ENCODE data around the gene FBN3. TPM values are rescaled to one million over a fixed set of nuclear protein-coding genes. Genes with fewer than 3 reads are reported as not detected.

The FBN3 gene
- total and polyA plus RNA-seq, 3 experiments from 2014 or later: not detected

DNA sequence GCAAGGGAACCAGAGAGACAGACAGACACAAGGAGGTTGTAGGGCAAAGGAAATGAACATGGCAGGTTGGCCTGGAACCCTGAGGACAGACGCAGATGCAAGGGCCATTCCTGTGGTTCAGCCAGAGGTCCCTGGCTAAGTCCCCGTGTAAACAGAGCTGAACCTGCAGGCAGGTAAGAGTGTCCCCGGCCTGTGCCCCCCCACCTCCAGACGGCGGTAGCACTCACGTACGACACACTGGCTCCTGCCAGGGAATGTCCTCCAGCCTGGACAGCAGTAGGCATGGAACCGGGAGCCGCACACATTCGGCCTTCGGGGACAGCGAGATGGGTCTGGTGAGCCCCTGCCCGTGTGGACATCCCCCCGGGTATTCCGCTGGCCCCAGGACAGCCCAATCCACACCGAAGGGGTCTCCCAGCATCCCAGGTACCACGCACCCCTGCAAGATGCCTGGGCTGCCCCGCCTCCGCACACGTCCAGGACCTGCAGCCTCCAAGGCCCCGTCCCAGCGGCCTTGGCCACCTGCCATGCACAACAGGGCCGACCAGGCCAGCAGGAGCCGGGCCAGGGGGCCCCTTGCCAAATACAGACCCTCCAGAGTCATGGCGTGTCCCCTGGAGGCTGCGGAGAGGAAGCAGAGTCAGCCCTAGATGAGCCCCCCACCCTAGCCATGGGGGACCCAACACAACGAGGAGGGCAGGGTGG, 2.4 kb downstream of the FBN3 start:
- Histone ChIP-seq H3K4me3 (ENCODE audit: low read length) (no peak overlapping the region), H3K27ac (ENCODE audit: low read depth, low read length) (no peak overlapping the region), H3K4me1 (ENCODE audit: insufficient read depth, low read length) (no peaks in the 10 kb centered on the region), H3K27me3 (ENCODE audit: insufficient read depth, low read length, poor library complexity, severe bottlenecking) (peaks cover 17% of the 10 kb centered on the region), H3K36me3 (ENCODE audit: insufficient read depth, low read length) (no peaks in the 10 kb centered on the region), H3K9me3 (ENCODE audit: low read length) (no peaks in the 10 kb centered on the region)
- H3K4me1 Mint-ChIP-seq: peaks cover 5 to 16% (median 5%) of the 10 kb centered on the region in 3 donors
- no peaks in the 10 kb centered on the region for H3K36me3 Mint-ChIP-seq
- no peak overlapping the region for H3K4me3 Mint-ChIP-seq
- ChIA-PET POLR2A (no interaction called here), CTCF (no interaction called here)
- no peak overlapping the region for H3K27ac Mint-ChIP-seq
- H3K27me3 Mint-ChIP-seq: peaks cover 35 to 57% of the 10 kb centered on the region in 2 donors
- peaks cover 0 to 2% (median 0%) of the 10 kb centered on the region in 5 donors for H3K9me3 Mint-ChIP-seq
- no peak for DNase-seq

DNA sequence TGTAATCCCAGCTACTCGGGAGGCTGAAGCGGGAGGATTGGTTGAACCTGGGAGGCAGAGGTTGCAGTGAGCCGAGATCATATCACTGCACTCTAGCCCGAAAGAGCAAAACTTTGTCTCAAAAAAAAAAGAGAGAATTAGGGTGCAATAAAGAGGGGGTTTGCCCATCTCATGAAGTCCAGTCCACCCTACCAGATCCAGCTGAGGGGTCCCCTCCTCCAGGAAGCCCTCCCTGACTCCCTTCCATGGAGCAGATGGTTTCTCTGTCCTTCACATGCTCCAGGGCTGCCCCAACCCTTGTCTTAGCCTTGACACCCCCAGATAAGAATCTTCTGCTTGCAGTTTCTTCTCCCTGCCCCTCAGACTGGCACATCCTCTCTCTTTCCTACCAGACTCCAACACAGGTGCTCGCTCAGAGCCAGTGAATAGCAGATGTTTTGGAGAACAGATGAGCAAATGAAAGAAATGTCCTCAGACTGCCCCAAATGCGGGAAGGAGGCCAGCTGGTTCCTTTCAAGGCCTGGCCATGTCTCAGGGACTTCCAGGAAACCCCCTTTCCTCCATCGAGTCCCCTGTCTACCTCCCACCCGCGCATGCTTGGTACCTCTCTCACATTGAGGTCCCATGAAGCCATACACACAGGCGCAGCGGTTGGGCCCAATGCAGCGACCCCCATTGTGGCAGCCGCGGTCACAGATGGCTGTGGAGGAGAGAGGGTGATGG, 5.0 kb downstream of the FBN3 start:
- no peak overlapping the region for H3K4me3 ChIP-seq (ENCODE audit: low read length)
- Mint-ChIP-seq H3K4me3 (no peak overlapping the region), H3K36me3 (no peaks in the 10 kb centered on the region), H3K27me3 (peaks cover 24 to 34% of the 10 kb centered on the region in 2 donors), H3K27ac (no peak overlapping the region), H3K9me3 (no peaks in the 10 kb centered on the region), H3K4me1 (peaks cover 5 to 13% (median 5%) of the 10 kb centered on the region in 3 donors)
- H3K27me3 ChIP-seq (ENCODE audit: insufficient read depth, low read length, poor library complexity, severe bottlenecking): peaks cover 6% of the 10 kb centered on the region
- H3K4me1 ChIP-seq (ENCODE audit: insufficient read depth, low read length): no peaks in the 10 kb centered on the region
- DNase-seq: no peak
- ChIA-PET CTCF (no interaction called here), POLR2A (no interaction called here)
- H3K9me3 ChIP-seq (ENCODE audit: low read length): no peaks in the 10 kb centered on the region
- no peaks in the 10 kb centered on the region for H3K36me3 ChIP-seq (ENCODE audit: insufficient read depth, low read length)
- no peak overlapping the region for H3K27ac ChIP-seq (ENCODE audit: low read depth, low read length)

DNA sequence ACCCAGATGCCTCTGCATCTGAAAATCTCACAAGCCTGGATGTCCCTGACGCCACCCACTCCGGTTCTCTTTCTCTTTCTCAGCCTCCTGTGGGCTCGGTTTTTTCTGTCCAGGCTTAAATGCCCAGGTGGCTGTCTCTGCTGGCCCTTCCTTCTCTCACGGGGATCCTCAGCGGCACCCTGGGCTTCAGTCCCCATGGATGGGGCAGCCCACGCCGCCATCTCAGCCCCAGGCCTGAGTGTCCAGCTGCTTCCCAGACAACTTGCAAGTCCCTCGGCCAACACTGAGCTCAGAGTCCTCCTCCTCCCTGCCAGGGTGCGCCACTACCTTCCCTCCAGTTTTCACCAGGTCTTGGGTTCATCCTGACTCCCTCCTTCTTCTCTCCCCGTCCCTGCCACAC, 6.4 kb downstream of the FBN3 start:
- ChIA-PET CTCF (no interaction called here), POLR2A (no interaction called here)
- Mint-ChIP-seq H3K27ac (no peak overlapping the region), H3K4me3 (no peak overlapping the region), H3K27me3 (peaks cover 16 to 26% of the 10 kb centered on the region in 2 donors), H3K9me3 (no peaks in the 10 kb centered on the region), H3K36me3 (no peaks in the 10 kb centered on the region), H3K4me1 (peaks cover 0 to 4% (median under 1%) of the 10 kb centered on the region in 3 donors)
- Histone ChIP-seq H3K27ac (ENCODE audit: low read depth, low read length) (no peak overlapping the region), H3K36me3 (ENCODE audit: insufficient read depth, low read length) (no peaks in the 10 kb centered on the region), H3K4me3 (ENCODE audit: low read length) (no peak overlapping the region), H3K4me1 (ENCODE audit: insufficient read depth, low read length) (no peaks in the 10 kb centered on the region), H3K27me3 (ENCODE audit: insufficient read depth, low read length, poor library complexity, severe bottlenecking) (peaks cover 2% of the 10 kb centered on the region), H3K9me3 (ENCODE audit: low read length) (no peaks in the 10 kb centered on the region)
- no peak for DNase-seq

DNA sequence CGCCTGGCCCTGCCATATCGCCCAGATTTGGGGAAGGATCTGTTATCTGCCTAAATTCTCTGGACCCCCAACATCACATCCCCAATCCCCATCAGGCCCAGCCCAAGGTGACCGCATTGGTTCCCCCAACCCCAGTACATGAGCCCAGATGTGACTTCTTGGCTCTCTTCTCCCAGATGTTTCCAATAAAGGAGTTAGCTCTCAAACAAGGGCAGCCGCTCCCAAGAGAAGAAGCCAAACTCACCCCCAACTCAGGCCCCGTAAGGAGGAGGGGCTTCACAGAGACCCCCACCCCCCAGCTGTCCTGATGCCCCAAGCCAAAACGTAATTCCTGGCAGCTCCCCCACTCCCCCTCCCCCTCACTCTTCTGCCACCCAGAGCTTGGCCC, 6.9 kb downstream of the FBN3 start:
- Histone ChIP-seq H3K27ac (ENCODE audit: low read depth, low read length) (no peak overlapping the region), H3K4me1 (ENCODE audit: insufficient read depth, low read length) (no peaks in the 10 kb centered on the region), H3K4me3 (ENCODE audit: low read length) (no peak overlapping the region), H3K27me3 (ENCODE audit: insufficient read depth, low read length, poor library complexity, severe bottlenecking) (no peaks in the 10 kb centered on the region), H3K36me3 (ENCODE audit: insufficient read depth, low read length) (no peaks in the 10 kb centered on the region), H3K9me3 (ENCODE audit: low read length) (no peaks in the 10 kb centered on the region)
- peak overlapping the region in 1 of 8 donors; percentile 5 for H3K27ac Mint-ChIP-seq
- H3K4me1 Mint-ChIP-seq: peaks cover 0 to under 1% (median 0%) of the 10 kb centered on the region in 3 donors
- H3K27me3 Mint-ChIP-seq: peaks cover 11 to 20% of the 10 kb centered on the region in 2 donors
- H3K9me3 Mint-ChIP-seq: no peaks in the 10 kb centered on the region
- ChIA-PET CTCF (no interaction called here), POLR2A (no interaction called here)
- no peak for DNase-seq
- no peaks in the 10 kb centered on the region for H3K36me3 Mint-ChIP-seq
- no peak overlapping the region for H3K4me3 Mint-ChIP-seq

DNA sequence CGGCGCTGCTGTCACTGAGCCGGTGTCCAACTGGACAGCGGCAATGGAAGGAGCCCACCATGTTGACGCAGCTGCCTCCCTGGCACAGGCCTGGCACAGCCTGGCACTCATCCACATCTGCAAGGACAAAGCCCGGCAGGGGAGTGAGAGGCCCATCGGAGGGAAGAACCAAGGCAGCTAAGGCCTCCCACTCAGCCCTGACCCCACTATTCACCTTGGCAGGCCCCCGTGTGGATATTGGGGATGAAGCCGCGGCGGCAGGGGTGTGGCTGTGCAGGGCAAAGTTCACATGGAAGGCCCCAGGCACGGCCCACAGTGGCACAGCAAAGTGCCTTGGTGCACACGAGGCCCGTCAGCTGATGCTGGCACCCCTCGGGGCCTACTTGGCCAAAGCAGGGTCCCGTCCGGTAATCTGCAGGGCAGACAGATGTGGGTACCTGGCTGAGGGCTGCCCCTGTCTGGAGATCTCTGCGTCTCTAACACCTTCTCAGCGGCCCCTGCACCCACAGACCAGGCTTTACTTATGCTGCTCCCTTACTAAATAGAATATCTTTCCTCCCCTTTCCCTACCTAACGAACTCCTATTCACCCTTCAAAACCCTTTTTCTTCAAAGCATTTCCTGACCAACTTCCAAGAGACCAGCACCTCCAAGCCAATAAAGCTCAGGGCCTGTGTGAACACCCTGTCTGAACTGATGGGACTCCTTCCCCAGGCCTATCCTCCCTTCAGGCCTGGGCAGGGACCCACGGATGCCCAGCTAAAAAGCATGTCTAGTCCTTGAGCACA, 7.5 kb downstream of the FBN3 start:
- no peak for DNase-seq
- Mint-ChIP-seq H3K4me3 (no peak overlapping the region), H3K4me1 (no peaks in the 10 kb centered on the region), H3K27me3 (peaks cover 11 to 18% of the 10 kb centered on the region in 2 donors), H3K27ac (peak overlapping the region in 1 of 8 donors; percentile 5), H3K36me3 (no peaks in the 10 kb centered on the region), H3K9me3 (no peaks in the 10 kb centered on the region)
- Histone ChIP-seq H3K27me3 (ENCODE audit: insufficient read depth, low read length, poor library complexity, severe bottlenecking) (no peaks in the 10 kb centered on the region), H3K9me3 (ENCODE audit: low read length) (no peaks in the 10 kb centered on the region), H3K36me3 (ENCODE audit: insufficient read depth, low read length) (no peaks in the 10 kb centered on the region), H3K27ac (ENCODE audit: low read depth, low read length) (no peak overlapping the region), H3K4me3 (ENCODE audit: low read length) (no peak overlapping the region), H3K4me1 (ENCODE audit: insufficient read depth, low read length) (no peaks in the 10 kb centered on the region)
- CTCF ChIA-PET: no interaction called here
- POLR2A ChIA-PET: no interaction called here

DNA sequence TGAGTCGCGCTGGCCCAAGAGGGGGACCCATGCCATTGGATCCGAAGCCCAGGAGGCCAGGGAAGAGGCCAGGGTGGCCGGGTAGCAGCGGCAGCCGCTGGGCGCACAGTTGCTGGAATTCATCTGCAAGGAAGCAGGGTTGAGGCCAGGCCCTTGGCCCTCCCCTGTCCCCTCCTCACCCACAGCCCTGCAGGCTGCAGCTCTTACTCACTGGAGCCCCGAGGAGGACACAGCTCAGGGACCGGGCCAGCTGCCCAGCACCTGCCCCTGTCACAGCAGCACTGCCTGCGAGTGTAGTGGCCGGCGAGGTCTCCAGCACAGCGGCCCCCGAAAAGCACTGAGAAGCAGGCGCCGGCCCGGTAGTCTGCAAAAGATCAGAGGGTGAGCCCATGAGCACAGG, 11.2 kb downstream of the FBN3 start:
- Mint-ChIP-seq H3K4me1 (no peaks in the 10 kb centered on the region), H3K36me3 (no peaks in the 10 kb centered on the region), H3K9me3 (no peaks in the 10 kb centered on the region), H3K4me3 (no peak overlapping the region), H3K27me3 (peaks cover 0 to 3% of the 10 kb centered on the region in 2 donors), H3K27ac (no peak overlapping the region)
- Histone ChIP-seq H3K27me3 (ENCODE audit: insufficient read depth, low read length, poor library complexity, severe bottlenecking) (no peaks in the 10 kb centered on the region), H3K9me3 (ENCODE audit: low read length) (no peaks in the 10 kb centered on the region), H3K4me3 (ENCODE audit: low read length) (no peak overlapping the region), H3K27ac (ENCODE audit: low read depth, low read length) (no peak overlapping the region), H3K36me3 (ENCODE audit: insufficient read depth, low read length) (no peaks in the 10 kb centered on the region), H3K4me1 (ENCODE audit: insufficient read depth, low read length) (no peaks in the 10 kb centered on the region)
- CTCF ChIA-PET: interaction anchor here (1.2 kb wide), 1 partner anchor 194 kb away, joined by 3 read pairs; no protein-coding TSS in a partner anchor
- POLR2A ChIA-PET: no interaction called here
- no peak for DNase-seq

DNA sequence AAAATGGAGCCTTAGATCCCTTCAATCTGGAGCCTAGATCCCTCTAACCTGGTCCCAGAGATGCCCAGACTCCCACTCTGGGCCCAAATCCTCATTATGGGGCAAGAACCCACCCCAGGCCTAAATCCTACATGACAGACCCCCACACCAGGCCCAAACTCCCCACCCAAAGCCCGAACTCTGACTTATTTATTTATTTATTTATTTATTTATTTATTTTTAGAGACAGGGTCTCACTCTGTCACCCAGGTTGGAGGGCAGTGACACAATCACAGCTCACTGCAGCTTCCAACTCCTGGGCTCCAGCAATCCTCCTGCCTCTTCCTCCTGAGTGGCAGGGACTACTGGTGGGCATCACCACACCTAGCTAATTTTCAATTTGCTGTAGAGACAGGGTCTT, 12.0 kb downstream of the FBN3 start:
- H3K4me1 ChIP-seq (ENCODE audit: insufficient read depth, low read length): no peaks in the 10 kb centered on the region
- ChIA-PET CTCF (no interaction called here), POLR2A (no interaction called here)
- no peaks in the 10 kb centered on the region for H3K27me3 ChIP-seq (ENCODE audit: insufficient read depth, low read length, poor library complexity, severe bottlenecking)
- H3K4me3 ChIP-seq (ENCODE audit: low read length): no peak overlapping the region
- H3K27ac ChIP-seq (ENCODE audit: low read depth, low read length): no peak overlapping the region
- H3K36me3 ChIP-seq (ENCODE audit: insufficient read depth, low read length): no peaks in the 10 kb centered on the region
- no peaks in the 10 kb centered on the region for H3K9me3 Mint-ChIP-seq
- H3K27me3 Mint-ChIP-seq: peaks cover 0 to 3% of the 10 kb centered on the region in 2 donors
- H3K36me3 Mint-ChIP-seq: no peaks in the 10 kb centered on the region
- H3K9me3 ChIP-seq (ENCODE audit: low read length): no peaks in the 10 kb centered on the region
- no peak overlapping the region for H3K27ac Mint-ChIP-seq
- no peak for DNase-seq
- H3K4me3 Mint-ChIP-seq: no peak overlapping the region
- no peaks in the 10 kb centered on the region for H3K4me1 Mint-ChIP-seq

DNA sequence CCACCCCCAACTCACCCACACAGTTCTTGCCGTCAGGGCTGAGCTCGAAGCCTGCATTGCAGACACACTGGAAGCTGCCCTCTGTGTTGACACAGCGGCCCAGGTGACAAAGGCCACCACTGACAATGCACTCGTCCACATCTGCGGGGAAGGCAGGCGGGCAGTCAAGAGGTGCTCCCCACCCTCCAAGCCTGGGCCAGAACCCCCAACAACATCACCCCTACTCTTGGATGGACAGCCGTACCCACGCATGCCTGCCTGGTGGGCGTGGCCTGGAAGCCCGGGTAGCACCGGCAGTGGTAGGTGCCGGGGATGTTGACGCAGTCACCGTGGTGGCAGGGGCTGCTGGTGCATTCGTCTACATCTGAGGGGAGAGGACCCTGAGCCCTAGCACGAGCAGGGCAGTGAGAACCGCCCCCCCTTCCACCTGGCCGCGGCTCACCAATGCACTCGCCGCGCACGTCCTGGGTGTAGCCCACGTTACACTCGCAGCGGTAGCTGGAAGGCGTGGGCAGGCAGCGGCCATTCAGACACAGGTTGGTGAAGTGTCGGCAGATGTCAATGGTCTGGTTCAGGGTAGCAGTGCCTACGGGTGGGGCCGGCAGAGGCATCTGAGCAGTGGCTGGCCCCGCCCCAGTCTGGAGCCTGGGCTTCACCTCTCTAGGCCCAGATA, 13.3 kb downstream of the FBN3 start:
- H3K4me1 ChIP-seq (ENCODE audit: insufficient read depth, low read length): no peaks in the 10 kb centered on the region
- H3K27ac ChIP-seq (ENCODE audit: low read depth, low read length): no peak overlapping the region
- H3K9me3 Mint-ChIP-seq: no peaks in the 10 kb centered on the region
- H3K9me3 ChIP-seq (ENCODE audit: low read length): no peaks in the 10 kb centered on the region
- H3K4me1 Mint-ChIP-seq: no peaks in the 10 kb centered on the region
- H3K27ac Mint-ChIP-seq: peak overlapping the region in 1 of 8 donors; percentile 29
- H3K4me3 Mint-ChIP-seq: no peak overlapping the region
- H3K36me3 Mint-ChIP-seq: no peaks in the 10 kb centered on the region
- ChIA-PET CTCF (no interaction called here), POLR2A (no interaction called here)
- no peaks in the 10 kb centered on the region for H3K27me3 ChIP-seq (ENCODE audit: insufficient read depth, low read length, poor library complexity, severe bottlenecking)
- peaks cover 0 to 3% of the 10 kb centered on the region in 2 donors for H3K27me3 Mint-ChIP-seq
- DNase-seq: no peak
- no peaks in the 10 kb centered on the region for H3K36me3 ChIP-seq (ENCODE audit: insufficient read depth, low read length)
- no peak overlapping the region for H3K4me3 ChIP-seq (ENCODE audit: low read length)
